ENCODE measurements around the gene PTCRA.
"Not testable (repeated sequence)": the region's sequence is repeated elsewhere in the genome, so short reads cannot be mapped to it uniquely, and the experiment has no call there.

PTCRA gene

GRCh38 chr6:42937548-42938427, 21.9 kb downstream of the PTCRA start:
- intact Hi-C loops (cut with DNase I) = no loop called here

GRCh38 chr6:42938428-42938796, 22.6 kb downstream of the PTCRA start:
- intact Hi-C loops (cut with DNase I) = no loop called here
- no peak for DNase-seq

More at GRCh38 chr6:42937548-42938427, 21.9 kb downstream of the PTCRA start:
- no peak for DNase-seq

- DNase-seq = no peak
- intact Hi-C loops (cut with DNase I) = no loop called here
Measured at GRCh38 chr6:42938987-42939809, 23.3 kb downstream of the PTCRA start.

GRCh38 chr6:42939810-42940167, 23.9 kb downstream of the PTCRA start:
- intact Hi-C loops (cut with DNase I) = no loop called here
- no peak for DNase-seq

- no peak for DNase-seq
- intact Hi-C loops (cut with DNase I) = no loop called here
Measured at GRCh38 chr6:42940493-42941045, 24.7 kb downstream of the PTCRA start.

GRCh38 chr6:42941356-42941755, 25.5 kb downstream of the PTCRA start:
- intact Hi-C loops (cut with DNase I); DNase-seq: not testable (repeated sequence)

GRCh38 chr6:42942444-42942843, 26.6 kb downstream of the PTCRA start:
- intact Hi-C loops (cut with DNase I) = no loop called here

GRCh38 chr6:42947950-42948349, 32.1 kb downstream of the PTCRA start:
- no peak for DNase-seq
- intact Hi-C loops (cut with DNase I) = no loop called here

More at GRCh38 chr6:42942444-42942843, 26.6 kb downstream of the PTCRA start:
- DNase-seq = no peak

GRCh38 chr6:42952389-42952788, 36.5 kb downstream of the PTCRA start:
- no peak for DNase-seq
- intact Hi-C loops (cut with DNase I) = no loop called here

- DNase-seq; intact Hi-C loops (cut with DNase I): not testable (repeated sequence)
Measured at GRCh38 chr6:42954405-42954804, 38.6 kb downstream of the PTCRA start.

GRCh38 chr6:42958125-42958524, 42.3 kb downstream of the PTCRA start:
- intact Hi-C loops (cut with DNase I) = no loop called here
- no peak for DNase-seq

GRCh38 chr6:42959917-42960242, 44.0 kb downstream of the PTCRA start:
- DNase-seq = no peak
- intact Hi-C loops (cut with DNase I) = no loop called here

- intact Hi-C loops (cut with DNase I) = no loop called here
- peak in 8 of 42 donors; percentile 11 to 39 (median 19) for DNase-seq
Measured at GRCh38 chr6:42960243-42961019, 44.6 kb downstream of the PTCRA start, which contains the start of gene GNMT. GNMT (plus strand) TSS chr6:42960754; CDS start chr6:42960768, 14 bp downstream.

- intact Hi-C loops (cut with DNase I) = no loop called here
- no peak for DNase-seq
Measured at GRCh38 chr6:42961020-42961470, 45.2 kb downstream of the PTCRA start.

GRCh38 chr6:42962096-42962495, 46.2 kb downstream of the PTCRA start:
- peak in 2 of 42 donors; percentile 13 to 24 for DNase-seq
- intact Hi-C loops (cut with DNase I) = no loop called here

GRCh38 chr6:42962502-42963178, 46.8 kb downstream of the PTCRA start:
- DNase-seq = no peak
- intact Hi-C loops (cut with DNase I) = no loop called here

- intact Hi-C loops (cut with DNase I) = no loop called here
- DNase-seq = no peak
Measured at GRCh38 chr6:42963179-42963854, 47.5 kb downstream of the PTCRA start.

Data from head of caudate nucleus (tissue), 42 donors.